GM18499 (cell line): ENCODE measurements around the gene SYNDIG1L.

Source experiments
- ATAC-seq: cut with Tn5 transposase; IDR thresholded peaks from one replicate; pipeline ENCODE4 v1.9.1; 2021; ENCODE audit warnings: moderate number of reproducible peaks; ENCODE audit not compliant: insufficient read depth, unreplicated experiment

SYNDIG1L gene

GRCh38 chr14:74368026-74368425 is 58.0 kb downstream of the SYNDIG1L start:
- ATAC-seq: no peak

- no peak for ATAC-seq
Observed at GRCh38 chr14:74364271-74364880, 61.6 kb downstream of the SYNDIG1L start.

GRCh38 chr14:74362361-74362915 is 63.6 kb downstream of the SYNDIG1L start:
- no peak for ATAC-seq

- ATAC-seq: no peak
Observed at GRCh38 chr14:74360163-74360562, 65.8 kb downstream of the SYNDIG1L start.

GRCh38 chr14:74358176-74358829 is 67.7 kb downstream of the SYNDIG1L start:
- ATAC-seq: no peak

GRCh38 chr14:74357585-74357984 is 68.4 kb downstream of the SYNDIG1L start:
- ATAC-seq: no peak

GRCh38 chr14:74356892-74357575 is 69.0 kb downstream of the SYNDIG1L start:
- ATAC-seq: no peak
